ENCODE results near the gene STOX2. TPM values are rescaled to one million over a fixed set of nuclear protein-coding genes. Genes with fewer than 3 reads are reported as not detected.

STOX2 gene, protein sequence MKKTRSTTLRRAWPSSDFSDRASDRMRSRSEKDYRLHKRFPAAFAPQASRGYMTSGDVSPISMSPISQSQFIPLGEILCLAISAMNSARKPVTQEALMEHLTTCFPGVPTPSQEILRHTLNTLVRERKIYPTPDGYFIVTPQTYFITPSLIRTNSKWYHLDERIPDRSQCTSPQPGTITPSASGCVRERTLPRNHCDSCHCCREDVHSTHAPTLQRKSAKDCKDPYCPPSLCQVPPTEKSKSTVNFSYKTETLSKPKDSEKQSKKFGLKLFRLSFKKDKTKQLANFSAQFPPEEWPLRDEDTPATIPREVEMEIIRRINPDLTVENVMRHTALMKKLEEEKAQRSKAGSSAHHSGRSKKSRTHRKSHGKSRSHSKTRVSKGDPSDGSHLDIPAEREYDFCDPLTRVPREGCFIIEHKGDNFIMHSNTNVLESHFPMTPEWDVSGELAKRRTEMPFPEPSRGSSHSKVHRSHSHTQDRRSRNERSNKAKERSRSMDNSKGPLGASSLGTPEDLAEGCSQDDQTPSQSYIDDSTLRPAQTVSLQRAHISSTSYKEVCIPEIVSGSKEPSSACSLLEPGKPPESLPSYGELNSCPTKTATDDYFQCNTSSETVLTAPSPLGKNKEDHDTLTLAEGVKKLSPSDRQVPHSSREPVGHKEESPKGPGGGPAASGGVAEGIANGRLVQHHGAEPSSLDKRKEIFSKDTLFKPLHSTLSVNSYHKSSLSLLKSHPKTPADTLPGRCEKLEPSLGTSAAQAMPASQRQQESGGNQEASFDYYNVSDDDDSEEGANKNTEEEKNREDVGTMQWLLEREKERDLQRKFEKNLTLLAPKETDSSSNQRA (N-terminal part only)
- total RNA-seq (2021; fragmentation: NEBNext Ultra II Directional; extraction: Animal tissue kit (Norgen Biotek cat#: 25700)) (20.0 and 20.9 TPM in 2 replicates), polyA plus RNA-seq (2011; rRNA removed) (5.5 and 10.5 TPM in 2 replicates), polyA minus RNA-seq (2011; rRNA and poly(A)+ RNA removed) (19.5 and 24.9 TPM in 2 replicates)
- polyA plus RNA-seq (2011; cell fraction: cytosol; rRNA removed): 5.4 TPM
- 19.3 TPM for polyA plus RNA-seq (2011; cell fraction: nucleus; rRNA removed)
- polyA plus RNA-seq (2012, experiment 1 of 2): 4.7 to 6.0 TPM (median 5.5 TPM) in 4 replicates
- polyA plus RNA-seq (2012, experiment 2 of 2): 0.34 TPM
- polyA plus RNA-seq (2013, experiment 1 of 2): 12.0 TPM
- 12.6 TPM for polyA plus RNA-seq (2013, experiment 2 of 2)
- polyA minus RNA-seq (2011; cell fraction: cytosol; rRNA and poly(A)+ RNA removed): 5.5 TPM
- 21.3 TPM for polyA minus RNA-seq (2011; cell fraction: nucleus; rRNA and poly(A)+ RNA removed)
- long read RNA-seq, experiment 1, partial matches to known transcripts: 0 of 11 reads
- long read RNA-seq, experiment 1, other reads (novel, unspliced or antisense): 11 of 11 reads
- long read RNA-seq, experiment 2, partial matches to known transcripts: 3 of 5 reads
- long read RNA-seq, experiment 2, other reads (novel, unspliced or antisense): 2 of 5 reads

- H2BK20ac ChIP-seq (ENCODE audit: low read length): 0 out of 2 replicates have a peak within 1 kb of the TSS, but pooled peaks have one; percentile 48
- POLR2A ChIA-PET (ENCODE audit: partially characterized antibody): interaction anchor here (0.8 to 1.5 kb wide), 6 partner anchors 12 to 461 kb away, joined by 3 to 5 read pairs (median 3); partner anchors contain the start of gene CDKN2AIP
- peak within 1 kb of the TSS; percentile 80; the same call in 1 of the 2 replicates for H2BK12ac ChIP-seq (ENCODE audit: low read depth, low read length)
- peak within 1 kb of the TSS; percentile 87 for H4K91ac ChIP-seq (replicated peaks; ENCODE audit: insufficient read length, low read length)
- no peak within 1 kb of the TSS for H2BK15ac ChIP-seq (ENCODE audit: low read length)
- CTCF ChIA-PET (ENCODE audit: partially characterized antibody): interaction anchor here (0.7 to 2.1 kb wide), 7 partner anchors 9 to 231 kb away, joined by 3 to 6 read pairs (median 4); no protein-coding TSS in a partner anchor
- DNase-seq (ENCODE audit: low read depth in 1 of 2, low spot score in 2 of 2) (peak in 1 of 2 experiments; percentile 75), FAIRE-seq (no peak)
- H2BK5ac ChIP-seq (ENCODE audit: low read depth, low read length): peak within 1 kb of the TSS; percentile 19; the same call in 1 of the 2 replicates
- H4K20me1 ChIP-seq (replicated peaks in 1 of 2; ENCODE audit: control insufficient read depth in 1 of 2, insufficient read depth in 2 of 2, low read length in 2 of 2): no peaks in the 10 kb centered on the region
- H3K14ac ChIP-seq (ENCODE audit: insufficient read length): no peak within 1 kb of the TSS
- no peak within 1 kb of the TSS for H4K5ac ChIP-seq (ENCODE audit: insufficient read length, low read depth, low read length)
- peak within 1 kb of the TSS; percentile 36; the same call in 1 of the 2 replicates for H2AFZ ChIP-seq (ENCODE audit: low read length)
- H3K4ac ChIP-seq (replicated peaks; ENCODE audit: insufficient read length, low read depth, low read length): no peak within 1 kb of the TSS
- H3K23ac ChIP-seq (ENCODE audit: insufficient read length): no peak within 1 kb of the TSS
- H3K9ac ChIP-seq (replicated peaks in 1 of 4; ENCODE audit: extremely low read depth in 1 of 4, low read depth in 3 of 4, low read length in 3 of 4): peak within 1 kb of the TSS in 3 of 4 experiments; percentile 2 to 52 (median 42); a peak in 5 of 7 replicates
- H2AK5ac ChIP-seq (ENCODE audit: low read depth, low read length): no peak within 1 kb of the TSS
- peak within 1 kb of the TSS; percentile 80 for H4K8ac ChIP-seq (ENCODE audit: extremely low read depth, insufficient read depth, low read length)
- H3K4me3 ChIP-seq (ENCODE audit: extremely low read depth in 1 of 4, insufficient read depth in 2 of 4, low read depth in 3 of 4, low read length in 4 of 4): peak within 1 kb of the TSS; percentile 53 to 81 (median 60)
- no peak within 1 kb of the TSS for H2BK120ac ChIP-seq (replicated peaks; ENCODE audit: low read depth, low read length)
- no peaks in the 10 kb centered on the region for H3K36me3 ChIP-seq (ENCODE audit: control insufficient read depth in 2 of 4, insufficient read depth in 4 of 4, low read length in 3 of 4)
- 2% methylated on average over 36 of the region's 45 CpGs; no CpG with 5 or more reads in 1 of the 2 experiments for WGBS, 2 experiments (ENCODE audit: extremely low coverage in 1 of 2, insufficient coverage in 1 of 2, insufficient read length in 1 of 2, insufficient replicate concordance in 2 of 2, low coverage in 1 of 2, low lambda C conversion rate in 2 of 2, missing lambda C conversion rate in 1 of 2)
- peaks cover 2% of the 10 kb centered on the region; the same call in 1 of the 2 replicates for H3K79me1 ChIP-seq (ENCODE audit: low read depth, low read length)
- H3K4me2 ChIP-seq (ENCODE audit: insufficient read depth in 1 of 2, low read depth in 2 of 2, low read length in 2 of 2): peak within 1 kb of the TSS; percentile 72 to 94
- H3K27me3 ChIP-seq (replicated peaks in 1 of 4; ENCODE audit: control insufficient read depth in 3 of 4, extremely low read depth in 1 of 4, insufficient read depth in 3 of 4, low read length in 3 of 4): peaks cover 5 to 50% (median 30%) of the 10 kb centered on the region in 4 experiments
- no peak within 1 kb of the TSS for H3K27ac ChIP-seq (ENCODE audit: low read depth, low read length)
- peaks cover 4 to 9% (median 5%) of the 10 kb centered on the region in 4 experiments; a peak in 4 of 7 replicates for H3K4me1 ChIP-seq (replicated peaks in 1 of 4; ENCODE audit: control insufficient read depth in 3 of 4, insufficient read depth in 4 of 4, low read length in 3 of 4)
- peaks cover 0 to 18% of the 10 kb centered on the region in 2 experiments; a peak in 2 of 4 replicates for H3K79me2 ChIP-seq (ENCODE audit: control insufficient read depth in 1 of 2, insufficient read depth in 2 of 2, low read length in 2 of 2)
- peak within 1 kb of the TSS; percentile 93; the same call in 1 of the 2 replicates for H3K18ac ChIP-seq (ENCODE audit: extremely low read depth, low read length)
- peaks cover 16% of the 10 kb centered on the region for H3K23me2 ChIP-seq (ENCODE audit: low read depth, low read length)
- peak within 1 kb of the TSS; percentile 52 for H3K56ac ChIP-seq (replicated peaks; ENCODE audit: insufficient read length, low read depth, low read length)
- peaks cover under 1 to 11% of the 10 kb centered on the region in 2 experiments; a peak in 2 of 4 replicates for H3K9me3 ChIP-seq (ENCODE audit: insufficient read depth in 2 of 2, low read depth in 1 of 2, low read length in 1 of 2)
- TF ChIP-seq KDM4A (IDR thresholded peaks at IDR 0.05; ENCODE audit: low read depth, low read length, severe bottlenecking) (peak; percentile 90), BACH1 (IDR thresholded peaks at IDR 0.05; ENCODE audit: low read length) (peak; percentile 2; the same call in 1 of the 2 replicates), EZH2 (IDR thresholded peaks at IDR 0.05; ENCODE audit: low read depth, low read length, severe bottlenecking) (no peak), ASH2L (IDR thresholded peaks at IDR 0.05; ENCODE audit: low read length) (peak; percentile 42)
Measured at GRCh38 chr4:183905081-183905592, at the start of gene STOX2. Gene STOX2 (plus strand): TSS chr4:183905307. CDS start chr4:183906791, 1,484 bp downstream.
